Type B pancreatic cell (in vitro differentiated cells): ENCODE data around the gene EGFL7. TPM values are rescaled to one million over a fixed set of nuclear protein-coding genes. Genes with fewer than 3 reads are reported as not detected.

Experiments
- DNase-seq: peaks from one replicate; pipeline ENCODE4 v3.0.0; 2021; ENCODE audit warnings: mixed read lengths; ENCODE audit not compliant: unreplicated experiment; ENCODE audit errors: extremely low spot score
- H3K27ac Mint-ChIP-seq: 2 replicates; pipeline ENCODE4 v1.8.0; 2021; ENCODE audit warnings: mild to moderate bottlenecking, mixed read lengths
- H3K27me3 Mint-ChIP-seq: 2 replicates; pipeline ENCODE4 v1.8.0; 2021; ENCODE audit warnings: mixed read lengths
- H3K36me3 Mint-ChIP-seq: 2 replicates; pipeline ENCODE4 v1.8.0; 2021; ENCODE audit warnings: mixed read lengths
- H3K4me1 Mint-ChIP-seq: one replicate; pipeline ENCODE4 v1.8.0; 2021; ENCODE audit warnings: mixed read lengths; ENCODE audit not compliant: unreplicated experiment
- H3K4me3 Mint-ChIP-seq: 2 replicates; pipeline ENCODE4 v1.8.0; 2021; ENCODE audit warnings: mild to moderate bottlenecking, mixed read lengths
- H3K9me3 Mint-ChIP-seq: 2 replicates; pipeline ENCODE4 v1.8.0; 2021; ENCODE audit warnings: mixed read lengths
- CTCF ChIP-seq: fragments of 200-600 bp; sonication (generic); conservative IDR thresholded peaks from 2 replicates; pipeline ENCODE4 v1.5.0; 2021; ENCODE audit warnings: antibody characterized with exemption, mild to moderate bottlenecking
- total RNA-seq: library from RNA; stranded (reverse); gene quantifications from 2 replicates; pipeline ENCODE4 v1.2.1, GENCODE V29; 2021; ENCODE audit warnings: low replicate concordance

Gene EGFL7
- total RNA-seq, 1 donor from 2014 or later = 20.7 TPM

GRCh38 chr9:136676920-136677686, 14.4 kb downstream of the EGFL7 start:
- Mint-ChIP-seq H3K27me3 (no peaks in the 10 kb centered on the region), H3K36me3 (no peaks in the 10 kb centered on the region), H3K4me3 (no peak overlapping the region), H3K4me1 (peaks cover 6% of the 10 kb centered on the region), H3K9me3 (no peaks in the 10 kb centered on the region), H3K27ac (no peak overlapping the region)
- DNase-seq = no peak
- no peak for TF ChIP-seq CTCF

- Mint-ChIP-seq H3K27me3 (no peaks in the 10 kb centered on the region), H3K9me3 (no peaks in the 10 kb centered on the region), H3K36me3 (no peaks in the 10 kb centered on the region), H3K4me1 (peaks cover 6% of the 10 kb centered on the region), H3K4me3 (no peak overlapping the region), H3K27ac (no peak overlapping the region)
- DNase-seq = no peak
- TF ChIP-seq CTCF = no peak
These were observed 15.3 kb downstream of the EGFL7 start for GRCh38 chr9:136678034-136678433.

GRCh38 chr9:136678624-136679023, 15.9 kb downstream of the EGFL7 start:
- no peaks in the 10 kb centered on the region for H3K27me3 Mint-ChIP-seq
- no peaks in the 10 kb centered on the region for H3K36me3 Mint-ChIP-seq
- H3K9me3 Mint-ChIP-seq = no peaks in the 10 kb centered on the region
- no peak for DNase-seq
- H3K4me3 Mint-ChIP-seq = no peak overlapping the region
- H3K27ac Mint-ChIP-seq = peak overlapping the region; percentile 51
- H3K4me1 Mint-ChIP-seq = peaks cover 6% of the 10 kb centered on the region
- no peak for TF ChIP-seq CTCF

GRCh38 chr9:136679431-136679941, 16.8 kb downstream of the EGFL7 start:
- Mint-ChIP-seq H3K36me3 (no peaks in the 10 kb centered on the region), H3K4me1 (peaks cover 6% of the 10 kb centered on the region), H3K27me3 (no peaks in the 10 kb centered on the region), H3K4me3 (no peak overlapping the region), H3K27ac (no peak overlapping the region), H3K9me3 (no peaks in the 10 kb centered on the region)
- DNase-seq = no peak
- TF ChIP-seq CTCF = no peak

DNA sequence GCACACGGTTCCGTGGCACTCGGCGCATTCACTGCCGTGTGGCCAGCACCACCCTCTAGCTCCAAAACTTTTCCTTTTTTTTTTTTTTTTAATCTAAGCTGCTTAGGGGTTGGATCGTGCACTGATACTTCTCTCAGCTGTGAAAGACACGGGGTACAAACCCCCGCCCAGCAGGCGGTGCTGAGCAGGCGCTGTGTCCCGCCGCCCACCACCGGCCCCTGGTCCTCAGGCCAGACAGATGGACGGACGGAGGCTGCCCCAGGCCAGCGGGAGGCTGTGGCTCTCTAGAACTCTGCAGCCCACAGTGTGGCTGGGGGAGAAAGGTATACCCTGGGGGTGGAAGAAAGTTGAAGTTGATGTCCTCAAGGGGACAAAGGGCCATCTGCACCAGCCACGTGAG, 18.3 kb downstream of the EGFL7 start:
- Mint-ChIP-seq H3K27me3 (no peaks in the 10 kb centered on the region), H3K4me3 (no peak overlapping the region), H3K9me3 (no peaks in the 10 kb centered on the region), H3K4me1 (peaks cover 6% of the 10 kb centered on the region), H3K36me3 (no peaks in the 10 kb centered on the region), H3K27ac (no peak overlapping the region)
- no peak for DNase-seq
- no peak for TF ChIP-seq CTCF
